Stomach smooth muscle (tissue), 2 donors: Measurements from ENCODE around the gene SCD5.

Experiments used
- H3K27ac ChIP-seq: one replicate; pipeline ENCODE4 v1.7.0; 2013; ENCODE audit warnings: mild to moderate bottlenecking, low read length, inconsistent platforms
- H3K27me3 ChIP-seq, 2 donors: one replicate each; pipeline ENCODE4 v1.7.0; 2013; ENCODE audit warnings: low read length in 2 of 2; ENCODE audit not compliant: insufficient read depth in 2 of 2, control insufficient read depth in 1 of 2
- H3K36me3 ChIP-seq, 2 donors: one replicate each; pipeline ENCODE4 v1.7.0; 2013; ENCODE audit warnings: low read length in 2 of 2; ENCODE audit not compliant: control insufficient read depth in 2 of 2, insufficient read depth in 2 of 2
- H3K4me1 ChIP-seq: one replicate; pipeline ENCODE4 v1.7.0; 2013; ENCODE audit warnings: low read length; ENCODE audit not compliant: control insufficient read depth, insufficient read depth
- H3K4me3 ChIP-seq, 2 donors: one replicate each; pipeline ENCODE4 v1.7.0; 2013; ENCODE audit warnings: low read length in 2 of 2
- H3K9ac ChIP-seq, 2 donors: one replicate each; pipeline ENCODE4 v1.7.0; 2013; ENCODE audit warnings: low read length in 2 of 2, mild to moderate bottlenecking in 1 of 2
- H3K9me3 ChIP-seq, 2 donors: one replicate each; pipeline ENCODE4 v1.7.0; 2013; ENCODE audit warnings: low read length in 2 of 2; ENCODE audit not compliant: control insufficient read depth in 2 of 2
- donor health status: healthy.
- donor health status: Pancreatic carcinoma.

The SCD5 gene

GRCh38 chr4:82782626-82783345, 15.8 kb downstream of the SCD5 start:
- H3K27ac ChIP-seq, result no peak overlapping the region
- H3K9ac ChIP-seq, result no peak overlapping the region
- H3K36me3 ChIP-seq, result peaks cover 0 to 4% of the 10 kb centered on the region in 2 donors
- no peaks in the 10 kb centered on the region for H3K27me3 ChIP-seq
- peaks cover 8% of the 10 kb centered on the region for H3K4me1 ChIP-seq
- no peaks in the 10 kb centered on the region for H3K9me3 ChIP-seq
- H3K4me3 ChIP-seq, result no peak overlapping the region

DNA sequence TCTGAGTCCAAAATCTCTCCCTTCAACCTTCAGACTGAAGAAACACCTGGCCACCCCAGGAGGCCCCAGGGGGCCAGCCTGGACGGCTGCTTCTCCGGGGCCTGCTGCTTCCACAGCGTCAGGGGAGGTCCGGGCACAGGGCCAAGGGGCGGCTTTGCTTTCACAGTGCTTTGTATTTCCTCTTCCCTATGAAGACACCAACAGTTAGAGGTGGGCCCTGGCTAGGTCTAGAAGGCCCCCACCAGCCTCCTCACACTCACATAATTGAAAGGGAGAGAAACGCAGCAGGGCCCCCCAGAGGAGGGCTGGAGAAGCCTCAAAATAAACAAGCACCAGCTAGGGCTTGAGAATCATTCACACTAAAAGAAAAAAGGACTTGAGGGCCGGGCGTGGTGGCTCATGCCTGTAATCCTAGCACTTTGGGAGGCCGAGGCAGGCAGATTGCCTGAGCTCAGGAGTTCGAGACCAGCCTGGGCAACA, 17.8 kb downstream of the SCD5 start:
- Histone ChIP-seq H3K36me3 (no peaks in the 10 kb centered on the region), H3K4me1 (peaks cover 8% of the 10 kb centered on the region), H3K27me3 (no peaks in the 10 kb centered on the region), H3K9ac (no peak overlapping the region), H3K27ac (no peak overlapping the region), H3K9me3 (no peaks in the 10 kb centered on the region), H3K4me3 (no peak overlapping the region)

DNA sequence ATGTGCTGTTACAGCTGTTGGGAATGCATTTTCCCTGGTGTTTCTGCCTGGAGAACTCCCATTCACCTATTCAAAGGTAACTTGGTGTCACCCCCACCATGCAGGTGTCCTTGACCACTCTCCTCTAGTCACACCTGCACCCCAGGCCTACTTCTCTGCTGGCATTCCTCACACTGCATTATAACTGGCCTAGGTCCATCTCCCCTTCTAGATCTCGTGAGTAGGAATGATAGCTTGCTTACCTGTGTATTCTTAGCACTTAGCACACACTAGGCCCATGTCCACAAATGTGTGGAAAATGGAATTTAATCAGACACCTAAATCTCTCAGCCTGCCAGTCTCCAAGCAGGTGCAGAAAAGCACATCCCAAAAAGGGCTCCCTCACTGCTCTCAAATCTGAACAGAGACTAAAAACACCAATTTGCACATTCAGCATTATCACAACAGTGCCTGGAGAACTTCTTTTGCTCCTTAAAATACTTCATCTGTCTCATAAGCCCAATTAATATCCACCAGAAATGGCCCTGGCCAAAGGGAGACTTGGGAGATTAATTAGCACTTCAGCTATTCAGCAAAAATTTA, 18.3 kb downstream of the SCD5 start:
- H3K27ac ChIP-seq, result no peak overlapping the region
- no peak overlapping the region for H3K9ac ChIP-seq
- H3K36me3 ChIP-seq, result no peaks in the 10 kb centered on the region
- no peaks in the 10 kb centered on the region for H3K27me3 ChIP-seq
- no peak overlapping the region for H3K4me3 ChIP-seq
- peaks cover 8% of the 10 kb centered on the region for H3K4me1 ChIP-seq
- no peaks in the 10 kb centered on the region for H3K9me3 ChIP-seq

DNA sequence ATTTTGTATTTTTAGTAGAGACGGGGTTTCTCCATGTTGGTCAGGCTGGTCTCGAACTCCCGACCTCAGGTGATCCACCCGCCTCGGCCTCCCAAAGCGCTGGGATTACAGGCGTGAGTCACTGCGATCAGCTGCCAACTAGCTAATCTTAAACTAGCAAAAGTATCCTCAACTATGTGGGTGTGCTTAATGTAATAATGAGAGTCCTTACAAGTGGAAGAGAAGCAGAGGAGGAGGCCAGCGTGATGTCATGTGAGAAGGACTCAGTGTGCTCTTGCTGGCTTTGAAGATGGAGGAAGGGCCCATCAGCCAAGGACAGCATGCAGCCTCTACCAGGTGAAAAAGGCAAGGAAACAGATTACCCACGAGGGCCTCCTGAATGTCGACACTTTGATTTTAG, 19.6 kb downstream of the SCD5 start:
- no peak overlapping the region for H3K9ac ChIP-seq
- no peaks in the 10 kb centered on the region for H3K27me3 ChIP-seq
- H3K4me3 ChIP-seq, result no peak overlapping the region
- H3K36me3 ChIP-seq, result no peaks in the 10 kb centered on the region
- H3K4me1 ChIP-seq, result peaks cover 2% of the 10 kb centered on the region
- no peaks in the 10 kb centered on the region for H3K9me3 ChIP-seq
- no peak overlapping the region for H3K27ac ChIP-seq

GRCh38 chr4:82777857-82778525, 20.6 kb downstream of the SCD5 start:
- no peak overlapping the region for H3K27ac ChIP-seq
- H3K36me3 ChIP-seq, result no peaks in the 10 kb centered on the region
- H3K27me3 ChIP-seq, result no peaks in the 10 kb centered on the region
- no peak overlapping the region for H3K4me3 ChIP-seq
- H3K9ac ChIP-seq, result no peak overlapping the region
- H3K4me1 ChIP-seq, result peaks cover 2% of the 10 kb centered on the region
- no peaks in the 10 kb centered on the region for H3K9me3 ChIP-seq

DNA sequence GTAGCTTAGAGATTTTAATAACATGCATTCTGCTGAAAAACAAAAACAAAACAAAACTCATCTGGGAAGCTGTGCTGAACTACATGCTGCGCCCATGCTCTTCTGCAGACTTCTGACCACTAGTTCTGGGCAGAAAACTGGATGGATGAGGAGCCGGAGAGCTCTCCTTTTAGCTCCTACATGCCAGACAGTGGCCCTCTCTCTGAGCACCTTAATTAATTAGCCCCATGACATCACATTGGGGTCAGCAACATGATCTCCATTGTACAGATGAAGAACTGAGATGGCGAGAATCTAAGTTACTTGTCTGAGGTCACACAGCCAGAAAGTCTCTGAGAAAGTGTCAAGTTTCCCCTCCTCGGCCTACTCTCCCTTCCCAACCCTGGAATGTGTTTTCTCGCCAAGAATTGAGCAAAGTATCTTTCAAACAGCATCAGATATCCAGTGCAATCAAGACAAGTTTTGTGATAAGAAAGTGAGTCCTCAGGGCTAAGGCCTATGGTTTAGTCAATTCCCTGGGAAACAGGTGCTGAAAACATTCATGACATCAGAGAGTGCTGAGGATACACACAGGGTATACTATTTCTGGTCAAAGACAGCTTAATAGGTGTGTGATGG, 21.6 kb downstream of the SCD5 start:
- H3K9me3 ChIP-seq, result no peaks in the 10 kb centered on the region
- no peak overlapping the region for H3K9ac ChIP-seq
- no peaks in the 10 kb centered on the region for H3K4me1 ChIP-seq
- H3K36me3 ChIP-seq, result no peaks in the 10 kb centered on the region
- no peak overlapping the region for H3K27ac ChIP-seq
- H3K4me3 ChIP-seq, result no peak overlapping the region
- no peaks in the 10 kb centered on the region for H3K27me3 ChIP-seq

- H3K36me3 ChIP-seq, result no peaks in the 10 kb centered on the region
- no peaks in the 10 kb centered on the region for H3K27me3 ChIP-seq
- no peak overlapping the region for H3K27ac ChIP-seq
- H3K9me3 ChIP-seq, result no peaks in the 10 kb centered on the region
- no peaks in the 10 kb centered on the region for H3K4me1 ChIP-seq
- H3K9ac ChIP-seq, result no peak overlapping the region
- H3K4me3 ChIP-seq, result no peak overlapping the region
Observed at GRCh38 chr4:82775243-82775642, 23.4 kb downstream of the SCD5 start.

GRCh38 chr4:82774711-82775171, 23.9 kb downstream of the SCD5 start:
- Histone ChIP-seq H3K36me3 (no peaks in the 10 kb centered on the region), H3K27ac (no peak overlapping the region), H3K9ac (no peak overlapping the region), H3K4me1 (no peaks in the 10 kb centered on the region), H3K9me3 (no peaks in the 10 kb centered on the region), H3K4me3 (no peak overlapping the region), H3K27me3 (no peaks in the 10 kb centered on the region)

DNA sequence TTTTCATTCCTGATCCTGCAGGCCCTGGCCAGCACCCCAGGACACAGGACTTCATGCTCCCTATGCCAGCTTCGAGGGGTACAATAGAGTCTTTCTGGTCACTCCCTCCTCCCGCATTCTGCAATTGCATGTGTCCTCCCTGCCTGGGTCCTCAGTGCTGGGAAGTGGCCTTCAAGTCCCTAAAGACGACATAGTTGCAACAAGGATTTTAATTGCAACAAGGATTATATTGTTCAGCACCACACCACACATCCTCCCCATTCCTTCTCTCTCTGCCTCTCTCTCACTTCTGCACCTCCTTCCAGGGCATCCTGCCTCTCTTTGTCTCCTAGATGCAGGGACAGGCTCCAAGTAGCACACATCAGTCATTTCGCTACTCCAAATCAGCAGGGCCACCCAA, 25.5 kb downstream of the SCD5 start:
- no peaks in the 10 kb centered on the region for H3K27me3 ChIP-seq
- H3K27ac ChIP-seq, result no peak overlapping the region
- no peak overlapping the region for H3K9ac ChIP-seq
- no peaks in the 10 kb centered on the region for H3K36me3 ChIP-seq
- no peaks in the 10 kb centered on the region for H3K9me3 ChIP-seq
- H3K4me3 ChIP-seq, result no peak overlapping the region
- no peaks in the 10 kb centered on the region for H3K4me1 ChIP-seq

DNA sequence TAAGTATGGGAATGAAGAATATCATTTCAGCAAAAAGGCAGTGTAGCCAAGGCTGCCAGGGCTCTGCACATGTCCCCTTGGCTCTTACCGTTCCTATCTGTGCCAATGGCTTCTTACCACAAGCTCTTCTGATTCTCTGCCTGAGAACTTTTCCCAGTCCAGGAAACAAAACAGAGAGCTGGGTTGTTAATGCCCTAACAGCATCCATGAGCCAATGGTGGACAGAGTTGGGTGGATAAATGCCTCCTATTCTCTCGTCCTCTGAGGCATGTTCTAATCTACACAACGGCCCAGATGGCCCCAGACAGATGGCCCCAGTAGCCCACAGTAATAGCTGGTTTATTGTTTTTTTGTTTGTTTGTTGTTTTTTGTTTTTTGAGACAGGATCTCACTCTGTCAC, 28.0 kb downstream of the SCD5 start:
- peaks cover 0 to 3% of the 10 kb centered on the region in 2 donors for H3K9me3 ChIP-seq
- H3K27me3 ChIP-seq, result no peaks in the 10 kb centered on the region
- H3K27ac ChIP-seq, result no peak overlapping the region
- no peak overlapping the region for H3K9ac ChIP-seq
- no peaks in the 10 kb centered on the region for H3K36me3 ChIP-seq
- H3K4me1 ChIP-seq, result no peaks in the 10 kb centered on the region
- H3K4me3 ChIP-seq, result no peak overlapping the region
